Stimulated activated CD8-positive, alpha-beta memory T cell treated with anti-CD3 and anti-CD28 coated beads, Interleukin-15, amount 100 ng/mL, for 4 hours (primary cell): ENCODE data around the gene ACADL.
"Not testable (repeated sequence)": the region's sequence is repeated elsewhere in the genome, so short reads cannot be mapped to it uniquely, and the experiment has no call there.

Experiments used
- DNase-seq, 2 donors: peaks; one replicate each; pipeline ENCODE4 v3.0.0-alpha.2; 2020; ENCODE audit warnings: low read depth in 2 of 2

Gene ACADL

GRCh38 chr2:210203147-210203546, 22.1 kb downstream of the ACADL start:
- no peak for DNase-seq

- no peak for DNase-seq
These were observed 25.4 kb downstream of the ACADL start for GRCh38 chr2:210199854-210200253.

- DNase-seq: no peak
These were observed 26.0 kb downstream of the ACADL start for GRCh38 chr2:210199186-210199765.

- no peak for DNase-seq
These were observed 26.9 kb downstream of the ACADL start for GRCh38 chr2:210198326-210198725.

GRCh38 chr2:210197720-210198119, 27.5 kb downstream of the ACADL start:
- no peak for DNase-seq

- DNase-seq: no peak
These were observed 30.0 kb downstream of the ACADL start for GRCh38 chr2:210195101-210195852.

- DNase-seq: no peak
These were observed 34.9 kb downstream of the ACADL start for GRCh38 chr2:210190345-210190744.

GRCh38 chr2:210189452-210190138, 35.7 kb downstream of the ACADL start:
- no peak for DNase-seq

- DNase-seq: no peak
These were observed 36.5 kb downstream of the ACADL start for GRCh38 chr2:210188755-210189154.

GRCh38 chr2:210188190-210188589, 37.1 kb downstream of the ACADL start:
- DNase-seq: no peak

- not testable (repeated sequence) for DNase-seq
These were observed 41.3 kb downstream of the ACADL start for GRCh38 chr2:210183936-210184335.

- DNase-seq: not testable (repeated sequence)
These were observed 43.6 kb downstream of the ACADL start for GRCh38 chr2:210181606-210182088.

- DNase-seq: not testable (repeated sequence)
These were observed 44.1 kb downstream of the ACADL start for GRCh38 chr2:210181033-210181605.

GRCh38 chr2:210180477-210180876, 44.8 kb downstream of the ACADL start:
- DNase-seq: no peak

- no peak for DNase-seq
These were observed 45.8 kb downstream of the ACADL start for GRCh38 chr2:210179351-210179990.

- DNase-seq: no peak
These were observed 47.5 kb downstream of the ACADL start for GRCh38 chr2:210177769-210178168.

GRCh38 chr2:210177115-210177514, 48.1 kb downstream of the ACADL start:
- DNase-seq: not testable (repeated sequence)

GRCh38 chr2:210174086-210174485, 51.2 kb downstream of the ACADL start:
- no peak for DNase-seq

GRCh38 chr2:210172219-210172575, 53.0 kb downstream of the ACADL start:
- no peak for DNase-seq

- peak; percentile 91 to 95 for DNase-seq
These were observed 53.7 kb downstream of the ACADL start, which contains the start of gene KANSL1L for GRCh38 chr2:210171309-210172218. Gene KANSL1L (minus strand): TSS chr2:210171409. CDS start chr2:210154582, 16,827 bp downstream.
